Left lung (tissue), 10 donors: Measurements from ENCODE around the gene COBL. TPM values are rescaled to one million over a fixed set of nuclear protein-coding genes. Genes with fewer than 3 reads are reported as not detected.
A peak's percentile ranks its signal among the peaks of the same experiment; 100 is the strongest.

Experiments used
- ATAC-seq: fragments of 200-7000 bp; cut with Tn5 transposase; one replicate; pipeline ENCODE4 v1.9.1; 2020; ENCODE audit warnings: moderate library complexity
- DNase-seq, 4 donors: peaks; one replicate each; pipeline ENCODE4 v3.0.0-alpha.2; 2013 to 2020
- H3K27ac ChIP-seq, 2 donors: fragments of 200-600 bp; sonication (generic) in 1 of 2; one replicate each; pipeline versions ENCODE4 v1.5.0 to v1.8.0; 2020 to 2021
- H3K27me3 ChIP-seq, 2 donors: fragments of 200-600 bp; sonication (generic) in 1 of 2; one replicate each; pipeline versions ENCODE4 v1.5.0 to v1.8.0; 2020 to 2021
- H3K36me3 ChIP-seq, 2 donors: fragments of 200-600 bp; sonication (generic) in 1 of 2; one replicate each; pipeline versions ENCODE4 v1.5.0 to v1.8.0; 2020 to 2021
- H3K4me1 ChIP-seq, 2 donors: fragments of 200-600 bp; one replicate each; pipeline ENCODE4 v1.8.0; 2021
- H3K4me3 ChIP-seq, 2 donors: fragments of 200-600 bp; sonication (generic) in 1 of 2; one replicate each; pipeline versions ENCODE4 v1.5.0 to v1.8.0; 2020 to 2021; ENCODE audit warnings: mild to moderate bottlenecking in 1 of 2
- H3K9me3 ChIP-seq, 2 donors: fragments of 200-600 bp; sonication (generic) in 1 of 2; one replicate each; pipeline versions ENCODE4 v1.5.0 to v1.8.0; 2020 to 2021
- CTCF ChIP-seq, 2 donors: fragments of 200-600 bp; sonication (generic) in 1 of 2; IDR thresholded peaks; one replicate each; pipeline versions ENCODE4 v1.5.0 to v1.8.0; 2021; ENCODE audit warnings: antibody characterized with exemption in 2 of 2
- intact Hi-C, 2 donors: fragments of 100-400 bp; cut with DNase I; formaldehyde crosslinking; loops; one replicate each; pipeline versions ENCODE4 v1.11.2 to v1.14.2; 2022
- polyA plus RNA-seq, 6 donors: library from polyadenylated mRNA; unstranded; fragments of 120-200 nt; gene quantifications; one replicate each; pipeline ENCODE4 v1.2.1, GENCODE V29; 2013; ENCODE audit not compliant: insufficient read length in 6 of 6
- total RNA-seq, 2 donors: library from RNA; stranded (reverse); fragmentation: NEBNext Ultra II Directional; extraction: Animal tissue kit (Norgen Biotek cat#: 25700); gene quantifications; one replicate each; pipeline ENCODE4 v1.2.1, GENCODE V29; 2021
- donor health status: DM: no; HTN: yes; CAD: no.
- donor health status: DM: no; HTN: no; CAD: no.

COBL gene
- total and polyA plus RNA-seq, 8 donors = 3.6 to 36.1 (median 6.4) TPM

GRCh38 chr7:51235593-51236313 lies 80.9 kb downstream of the COBL start:
- H3K27me3 ChIP-seq = no peaks in the 10 kb centered on the region
- ATAC-seq = peak; percentile 73
- H3K4me3 ChIP-seq = no peak overlapping the region

GRCh38 chr7:51234609-51235308 lies 81.8 kb downstream of the COBL start:
- Histone ChIP-seq H3K27ac (no peak overlapping the region), H3K4me3 (no peak overlapping the region), H3K36me3 (no peaks in the 10 kb centered on the region), H3K9me3 (no peaks in the 10 kb centered on the region), H3K27me3 (no peaks in the 10 kb centered on the region), H3K4me1 (no peaks in the 10 kb centered on the region)
- intact Hi-C loops = no loop called here
- no peak for TF ChIP-seq CTCF (IDR thresholded peaks at IDR 0.05)
- ATAC-seq = no peak
- no peak for DNase-seq

More at GRCh38 chr7:51235593-51236313, 80.9 kb downstream of the COBL start:
- no peak for TF ChIP-seq CTCF (IDR thresholded peaks at IDR 0.05)
- intact Hi-C loops = no loop called here
- no peak for DNase-seq
- H3K27ac ChIP-seq = no peak overlapping the region
- H3K9me3 ChIP-seq = no peaks in the 10 kb centered on the region
- H3K4me1 ChIP-seq = no peaks in the 10 kb centered on the region
- no peaks in the 10 kb centered on the region for H3K36me3 ChIP-seq

GRCh38 chr7:51234139-51234538 lies 82.5 kb downstream of the COBL start:
- intact Hi-C loops = no loop called here
- Histone ChIP-seq H3K9me3 (no peaks in the 10 kb centered on the region), H3K27me3 (no peaks in the 10 kb centered on the region), H3K4me1 (no peaks in the 10 kb centered on the region), H3K4me3 (no peak overlapping the region), H3K27ac (no peak overlapping the region), H3K36me3 (no peaks in the 10 kb centered on the region)
- DNase-seq (no peak), ATAC-seq (no peak)
- no peak for TF ChIP-seq CTCF (IDR thresholded peaks at IDR 0.05)

GRCh38 chr7:51233374-51233773 lies 83.2 kb downstream of the COBL start:
- Histone ChIP-seq H3K4me1 (no peaks in the 10 kb centered on the region), H3K4me3 (no peak overlapping the region), H3K36me3 (no peaks in the 10 kb centered on the region), H3K27ac (no peak overlapping the region), H3K9me3 (no peaks in the 10 kb centered on the region), H3K27me3 (no peaks in the 10 kb centered on the region)
- ATAC-seq (no peak), DNase-seq (no peak)
- intact Hi-C loops = no loop called here
- TF ChIP-seq CTCF (IDR thresholded peaks at IDR 0.05) = no peak

GRCh38 chr7:51230723-51231122 lies 85.9 kb downstream of the COBL start:
- H3K27me3 ChIP-seq = no peaks in the 10 kb centered on the region
- no peak for TF ChIP-seq CTCF (IDR thresholded peaks at IDR 0.05)
- ATAC-seq = no peak

More at GRCh38 chr7:51230723-51231122, 85.9 kb downstream of the COBL start:
- no peak for DNase-seq
- Histone ChIP-seq H3K4me3 (no peak overlapping the region), H3K9me3 (no peaks in the 10 kb centered on the region), H3K36me3 (no peaks in the 10 kb centered on the region), H3K4me1 (peaks cover 0 to 3% of the 10 kb centered on the region in 2 donors), H3K27ac (no peak overlapping the region)
- intact Hi-C loops = no loop called here
